ENCODE measurements around the gene EIF3I. TPM values are rescaled to one million over a fixed set of nuclear protein-coding genes. Genes with fewer than 3 reads are reported as not detected.
A peak's percentile ranks its signal among the peaks of the same experiment; 100 is the strongest.

Gene EIF3I
- total RNA-seq, 2 donors from 2014 or later = 273 to 295 TPM

DNA sequence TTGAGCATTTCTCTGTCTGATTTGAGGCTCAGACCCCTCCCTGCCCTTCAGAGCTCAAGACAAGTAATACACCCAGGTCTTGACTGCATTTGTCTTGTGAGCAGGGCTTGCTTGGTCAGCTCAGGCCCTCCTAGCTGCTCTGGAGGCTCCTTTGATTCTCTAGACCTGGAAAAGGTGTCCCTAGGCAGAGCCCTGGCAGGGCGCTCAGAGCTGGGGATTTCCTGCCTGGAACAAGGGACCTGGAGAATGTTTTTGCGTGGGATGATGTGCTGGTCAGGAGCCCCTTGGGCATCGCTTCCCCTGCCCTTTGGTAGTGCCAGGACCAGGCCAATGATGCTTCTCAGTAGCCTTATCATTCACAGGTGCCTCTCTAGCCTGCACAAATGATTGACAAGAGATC is 26.7 kb upstream of the EIF3I start:
- ATAC-seq = no peak
- DNase-seq (ENCODE audit: low spot score in 2 of 2) = no peak
- no peak overlapping the region for H3K27ac Mint-ChIP-seq
- H3K9me3 Mint-ChIP-seq = no peaks in the 10 kb centered on the region
- H3K36me3 Mint-ChIP-seq = peaks cover 51 to 58% of the 10 kb centered on the region in 2 donors

DNA sequence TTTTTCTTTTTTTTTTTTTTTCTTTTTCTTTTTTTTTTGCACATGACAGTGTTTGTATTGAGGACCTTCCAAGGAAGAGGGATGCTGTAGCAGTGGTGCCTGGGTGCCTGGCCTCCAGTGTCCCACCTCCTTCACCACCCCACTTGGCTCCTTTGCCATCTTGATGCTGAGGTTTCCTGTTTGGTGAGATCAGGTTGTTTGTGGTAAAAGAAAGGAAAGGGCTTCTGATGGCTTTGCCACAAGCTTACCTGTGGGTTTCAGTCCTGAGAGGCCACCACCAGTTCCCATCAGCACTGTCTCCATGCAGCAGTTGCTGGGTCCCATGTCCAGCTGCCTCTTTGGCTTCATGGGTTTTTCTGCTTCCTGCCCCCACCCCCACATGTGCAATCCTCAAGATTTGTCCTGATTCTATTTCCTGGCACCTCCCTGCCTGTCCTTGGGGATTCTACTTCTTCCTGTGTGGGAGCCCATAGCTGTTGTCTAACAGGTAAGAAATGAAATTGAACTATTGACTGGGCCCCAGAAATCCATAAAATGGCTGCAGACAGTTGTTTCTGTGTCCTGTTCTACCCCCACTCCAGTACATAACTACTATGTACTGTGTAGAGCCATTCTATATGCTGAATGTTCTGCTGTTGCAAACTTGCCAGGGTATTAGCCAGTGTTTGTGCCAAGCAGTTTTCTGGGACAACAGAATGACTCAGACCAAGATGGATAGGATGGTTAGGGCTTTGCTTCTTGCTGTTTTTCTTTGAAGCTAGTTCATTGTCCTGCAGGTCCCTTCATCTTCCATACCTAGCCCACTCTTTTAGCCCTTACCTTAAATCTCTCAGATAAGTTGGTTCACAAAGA is 26.0 kb upstream of the EIF3I start:
- Mint-ChIP-seq H3K9me3 (no peaks in the 10 kb centered on the region), H3K36me3 (peaks cover 51 to 57% of the 10 kb centered on the region in 2 donors), H3K27ac (peak overlapping the region; percentile 67 to 86)
- ATAC-seq = no peak
- no peak for DNase-seq (ENCODE audit: low spot score in 2 of 2)

DNA sequence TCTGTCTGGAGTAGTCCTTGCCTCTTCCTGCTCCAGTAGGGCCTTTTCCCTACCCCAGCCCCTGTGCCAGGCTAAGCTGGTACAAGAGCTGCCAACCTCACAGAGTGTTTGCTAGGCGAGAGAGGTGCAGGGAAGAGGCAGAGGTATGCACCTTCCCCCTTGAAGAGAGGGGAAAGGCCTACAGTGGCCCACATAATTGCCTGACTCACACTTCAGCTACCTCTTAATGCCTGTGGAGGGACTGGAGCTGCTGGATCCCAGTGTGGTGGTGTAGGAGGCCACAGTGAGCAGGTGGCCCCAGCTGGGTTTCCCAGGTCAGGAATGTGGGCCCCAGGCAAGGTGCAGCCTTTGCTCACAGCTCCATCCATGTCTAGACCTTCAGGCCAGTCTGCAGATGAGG is 25.1 kb upstream of the EIF3I start:
- Mint-ChIP-seq H3K27ac (peak overlapping the region; percentile 67 to 93), H3K36me3 (peaks cover 48 to 52% of the 10 kb centered on the region in 2 donors), H3K9me3 (no peaks in the 10 kb centered on the region)
- DNase-seq (ENCODE audit: low spot score in 2 of 2) (no peak), ATAC-seq (no peak)

DNA sequence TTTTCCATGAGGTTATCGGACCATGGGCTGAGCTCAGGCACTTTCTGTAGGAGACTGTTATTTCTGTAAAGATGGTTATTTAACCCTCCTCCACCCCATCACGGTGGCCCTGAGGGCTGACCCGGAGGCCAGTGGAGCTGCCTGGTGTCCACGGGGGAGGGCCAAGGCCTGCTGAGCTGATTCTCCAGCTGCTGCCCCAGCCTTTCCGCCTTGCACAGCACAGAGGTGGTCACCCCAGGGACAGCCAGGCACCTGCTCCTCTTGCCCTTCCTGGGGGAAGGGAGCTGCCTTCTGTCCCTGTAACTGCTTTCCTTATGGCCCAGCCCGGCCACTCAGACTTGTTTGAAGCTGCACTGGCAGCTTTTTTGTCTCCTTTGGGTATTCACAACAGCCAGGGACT is 24.4 kb upstream of the EIF3I start:
- ATAC-seq (no peak), DNase-seq (ENCODE audit: low spot score in 2 of 2) (no peak)
- H3K27ac Mint-ChIP-seq = peak overlapping the region; percentile 67 to 93
- H3K9me3 Mint-ChIP-seq = no peaks in the 10 kb centered on the region
- peaks cover 40 to 44% of the 10 kb centered on the region in 2 donors for H3K36me3 Mint-ChIP-seq

DNA sequence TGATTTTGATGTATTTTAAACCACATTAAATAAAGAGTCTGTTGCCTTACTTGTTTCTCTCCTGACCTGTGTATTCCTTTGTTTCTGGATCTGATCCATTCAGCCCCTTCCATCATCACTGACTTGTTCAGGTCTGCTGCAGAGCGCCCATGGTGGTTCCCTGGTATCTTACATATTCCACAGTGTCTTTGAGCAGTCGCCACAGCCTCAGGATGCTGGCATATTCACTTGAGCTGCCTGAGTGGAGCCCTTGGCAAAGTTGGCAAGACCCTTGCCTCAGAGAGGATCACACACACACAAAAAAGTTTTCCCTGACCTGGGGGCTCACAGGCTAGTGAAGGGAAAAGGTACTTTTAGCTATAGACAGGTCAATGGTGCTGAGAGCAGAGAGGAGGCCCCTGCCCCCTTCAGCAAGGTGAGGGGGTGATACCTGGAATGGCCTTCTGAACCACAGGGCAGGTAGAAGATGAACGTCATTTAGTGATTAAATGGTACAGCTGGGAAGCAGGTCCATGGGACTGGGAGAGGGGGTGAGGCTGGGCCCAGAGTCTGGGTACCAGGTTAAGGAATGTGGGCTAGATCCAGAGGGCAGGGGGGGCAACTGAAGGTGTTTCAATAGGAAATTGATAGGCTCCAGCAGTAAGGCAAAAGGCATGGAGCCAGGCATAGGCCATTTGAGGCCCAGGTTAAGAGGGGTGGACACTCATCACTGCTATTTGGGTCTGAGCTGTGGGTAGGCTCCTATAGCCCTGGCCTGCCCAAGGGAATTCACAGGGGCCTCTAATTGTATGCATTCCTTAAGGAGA is 23.8 kb upstream of the EIF3I start:
- Mint-ChIP-seq H3K9me3 (no peaks in the 10 kb centered on the region), H3K27ac (peak overlapping the region; percentile 22 to 66), H3K36me3 (peaks cover 35 to 39% of the 10 kb centered on the region in 2 donors)
- ATAC-seq = no peak
- no peak for DNase-seq (ENCODE audit: low spot score in 2 of 2)

DNA sequence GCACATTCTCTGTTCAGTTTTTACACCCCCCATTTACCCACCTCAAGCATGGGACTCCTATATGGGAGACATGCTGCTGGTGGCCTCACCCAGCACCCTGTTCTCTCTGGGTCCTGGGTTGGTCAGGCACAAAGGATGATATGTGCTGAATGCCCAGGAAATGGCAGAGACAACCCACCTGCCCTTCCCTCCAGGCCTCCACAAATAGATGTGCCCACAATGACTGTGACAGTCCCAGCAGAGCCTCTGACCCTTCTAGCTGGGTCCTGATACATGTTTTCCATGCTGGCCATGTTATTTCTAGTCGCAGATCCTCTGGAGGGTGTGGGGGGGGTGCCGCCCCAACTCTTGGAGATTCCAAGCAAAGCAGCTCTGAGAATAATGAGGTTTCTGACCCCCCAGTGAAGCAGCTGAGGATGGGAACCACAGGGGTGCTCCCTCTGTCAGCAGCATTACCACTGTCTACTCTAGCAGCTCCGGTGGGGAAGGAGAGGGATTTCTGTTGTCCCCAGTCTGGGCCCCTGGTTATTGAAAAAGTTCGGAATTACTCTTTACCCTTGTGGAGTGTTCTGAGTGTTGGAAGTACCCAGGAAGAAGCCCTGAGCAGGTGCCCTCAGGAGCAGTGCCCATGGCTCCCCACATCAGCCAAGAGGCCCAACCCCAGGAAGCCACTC is 23.0 kb upstream of the EIF3I start:
- no peak for ATAC-seq
- Mint-ChIP-seq H3K9me3 (no peaks in the 10 kb centered on the region), H3K27ac (peak overlapping the region in 1 of 2 donors; percentile 73), H3K36me3 (peaks cover 29 to 32% of the 10 kb centered on the region in 2 donors)
- DNase-seq (ENCODE audit: low spot score in 2 of 2) = no peak

DNA sequence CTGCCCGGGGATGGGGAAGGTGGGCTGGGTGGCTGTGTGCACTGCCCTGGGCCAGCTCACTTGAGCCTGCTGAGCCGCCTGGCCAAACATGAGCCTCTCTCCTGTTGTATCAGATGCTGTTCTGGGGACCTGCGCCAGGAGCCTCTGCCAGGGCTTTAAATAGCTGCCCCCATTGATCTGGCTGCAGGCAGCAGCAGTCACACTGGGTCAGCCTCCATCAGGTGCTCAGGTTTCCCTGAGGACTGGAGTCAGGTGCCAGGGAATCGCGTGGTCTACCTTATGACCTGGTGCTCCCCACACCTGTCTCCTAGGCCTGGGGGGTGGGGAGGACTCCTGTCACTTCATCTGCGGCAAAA is 22.5 kb upstream of the EIF3I start:
- DNase-seq (ENCODE audit: low spot score in 2 of 2) (no peak), ATAC-seq (no peak)
- peaks cover 26 to 27% of the 10 kb centered on the region in 2 donors for H3K36me3 Mint-ChIP-seq
- no peaks in the 10 kb centered on the region for H3K9me3 Mint-ChIP-seq
- peak overlapping the region in 1 of 2 donors; percentile 73 for H3K27ac Mint-ChIP-seq

DNA sequence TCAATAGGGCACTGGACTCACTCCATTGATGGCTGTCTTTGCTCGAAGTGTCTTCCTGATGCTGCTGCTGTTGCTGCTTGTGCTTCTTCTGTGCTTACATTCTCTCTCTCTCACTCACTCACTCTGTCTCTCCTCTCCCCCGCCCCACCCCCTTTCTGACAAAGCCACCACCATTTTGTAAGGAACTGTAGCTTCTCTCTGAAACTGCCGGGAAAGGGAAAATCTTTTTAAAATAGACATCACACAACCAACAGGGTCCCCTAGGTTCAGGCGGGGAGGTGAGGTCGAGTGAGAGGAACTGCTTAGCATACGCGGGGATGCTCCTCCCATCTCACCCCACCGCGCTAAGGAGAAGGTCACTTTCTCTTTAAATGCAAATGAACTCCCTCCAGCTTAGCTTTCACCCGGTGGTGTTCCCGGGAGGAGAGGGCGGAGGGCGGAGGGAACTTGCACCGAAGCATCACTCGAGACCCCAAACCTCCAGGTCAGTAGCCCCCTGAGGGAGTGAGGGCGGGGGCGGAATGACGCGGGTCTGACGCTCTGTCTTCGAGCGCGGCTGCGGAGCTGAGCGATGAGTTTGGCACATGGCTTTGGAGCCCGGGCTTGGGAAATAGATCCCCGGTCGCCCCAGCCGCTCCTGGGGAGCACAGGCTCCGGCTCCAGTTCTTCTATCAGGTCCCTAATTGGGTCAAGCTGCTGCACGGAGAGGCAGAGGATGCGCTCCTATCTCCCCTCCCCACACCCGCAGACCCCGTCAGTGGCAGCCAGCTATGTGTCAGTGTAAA is 21.8 kb upstream of the EIF3I start, which contains the start of gene CCDC28B:
CCDC28B (plus strand) TSS at position 370 of the 785 bp plus-strand sequence. CDS start 1,341 bp downstream, outside the sequence.
- Mint-ChIP-seq H3K27ac (peak within 1 kb of the TSS; percentile 73 to 95), H3K9me3 (no peaks in the 10 kb centered on the region), H3K36me3 (peaks cover 21 to 26% of the 10 kb centered on the region in 2 donors)
- DNase-seq (ENCODE audit: low spot score in 2 of 2) (peak; percentile 54 to 73), ATAC-seq (peak; percentile 49 to 53)

DNA sequence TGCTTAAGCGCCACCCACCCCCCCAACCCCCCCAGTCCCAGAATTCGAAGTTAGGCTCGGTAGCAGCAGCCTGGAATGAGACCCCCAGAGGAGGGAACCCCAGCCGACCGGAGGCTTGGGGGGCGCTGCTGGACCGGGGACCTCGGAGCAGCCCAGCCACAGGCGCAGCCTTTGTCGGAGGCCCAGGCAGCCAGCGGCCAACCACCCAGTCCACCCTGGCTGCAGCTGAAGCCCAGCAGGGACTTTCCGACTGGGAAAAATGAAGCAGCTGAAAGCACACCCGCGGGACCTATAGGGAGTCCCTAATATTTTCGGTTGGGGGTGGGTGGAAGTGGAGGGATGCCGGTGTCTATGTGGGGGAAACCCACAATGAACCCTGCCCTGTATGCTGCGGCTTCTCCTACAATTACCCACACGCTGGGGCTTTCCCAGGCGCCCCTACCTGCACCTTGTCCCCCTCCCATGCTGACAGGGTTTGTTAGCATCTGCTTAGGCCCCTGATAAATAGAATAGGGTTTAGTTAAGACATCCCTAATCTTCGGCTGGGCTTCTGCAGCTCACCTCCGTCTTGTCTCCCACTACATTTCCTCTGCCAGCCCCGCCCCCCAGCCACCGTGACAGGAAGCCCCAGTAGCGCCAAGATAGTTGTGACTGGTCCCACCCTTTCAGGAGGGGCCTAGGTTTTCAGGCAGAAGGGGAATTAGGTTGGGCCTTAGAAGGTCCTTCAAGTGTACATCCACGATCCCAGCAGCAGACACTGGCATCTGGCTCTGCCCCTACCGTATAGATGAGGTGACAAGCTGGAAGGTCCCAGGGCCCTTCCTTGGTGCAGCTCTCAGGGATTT is 21.0 kb upstream of the EIF3I start:
- Mint-ChIP-seq H3K27ac (peak overlapping the region; percentile 50 to 95), H3K9me3 (no peaks in the 10 kb centered on the region), H3K36me3 (peaks cover 19 to 26% of the 10 kb centered on the region in 2 donors)
- ATAC-seq (peak; percentile 51 to 71), DNase-seq (ENCODE audit: low spot score in 2 of 2) (peak; percentile 74 to 84)

DNA sequence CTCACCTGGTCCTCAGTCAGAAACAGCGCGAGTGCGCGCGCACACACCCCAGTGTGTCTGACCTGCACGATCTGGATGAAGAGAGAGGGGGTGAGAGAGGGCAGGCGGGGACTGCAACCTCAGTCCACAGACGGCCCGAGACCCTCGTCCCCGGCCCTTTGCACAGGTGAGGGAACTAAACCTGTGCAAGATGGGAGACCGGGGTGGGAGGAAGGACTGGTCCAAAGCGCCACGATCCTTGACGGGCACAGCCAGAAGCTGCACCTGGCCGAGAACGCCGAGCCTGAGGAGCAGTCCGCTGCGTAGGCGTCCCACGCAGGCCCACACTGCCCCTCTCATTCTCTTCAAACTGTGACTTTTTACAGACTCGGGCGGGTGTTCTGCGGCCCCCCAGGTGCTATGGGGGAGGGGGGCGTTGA is 17.3 kb upstream of the EIF3I start:
- no peak for DNase-seq (ENCODE audit: low spot score in 2 of 2)
- ATAC-seq = no peak
- Mint-ChIP-seq H3K9me3 (no peaks in the 10 kb centered on the region), H3K27ac (peak overlapping the region in 1 of 2 donors; percentile 92), H3K36me3 (peaks cover 12 to 19% of the 10 kb centered on the region in 2 donors)

DNA sequence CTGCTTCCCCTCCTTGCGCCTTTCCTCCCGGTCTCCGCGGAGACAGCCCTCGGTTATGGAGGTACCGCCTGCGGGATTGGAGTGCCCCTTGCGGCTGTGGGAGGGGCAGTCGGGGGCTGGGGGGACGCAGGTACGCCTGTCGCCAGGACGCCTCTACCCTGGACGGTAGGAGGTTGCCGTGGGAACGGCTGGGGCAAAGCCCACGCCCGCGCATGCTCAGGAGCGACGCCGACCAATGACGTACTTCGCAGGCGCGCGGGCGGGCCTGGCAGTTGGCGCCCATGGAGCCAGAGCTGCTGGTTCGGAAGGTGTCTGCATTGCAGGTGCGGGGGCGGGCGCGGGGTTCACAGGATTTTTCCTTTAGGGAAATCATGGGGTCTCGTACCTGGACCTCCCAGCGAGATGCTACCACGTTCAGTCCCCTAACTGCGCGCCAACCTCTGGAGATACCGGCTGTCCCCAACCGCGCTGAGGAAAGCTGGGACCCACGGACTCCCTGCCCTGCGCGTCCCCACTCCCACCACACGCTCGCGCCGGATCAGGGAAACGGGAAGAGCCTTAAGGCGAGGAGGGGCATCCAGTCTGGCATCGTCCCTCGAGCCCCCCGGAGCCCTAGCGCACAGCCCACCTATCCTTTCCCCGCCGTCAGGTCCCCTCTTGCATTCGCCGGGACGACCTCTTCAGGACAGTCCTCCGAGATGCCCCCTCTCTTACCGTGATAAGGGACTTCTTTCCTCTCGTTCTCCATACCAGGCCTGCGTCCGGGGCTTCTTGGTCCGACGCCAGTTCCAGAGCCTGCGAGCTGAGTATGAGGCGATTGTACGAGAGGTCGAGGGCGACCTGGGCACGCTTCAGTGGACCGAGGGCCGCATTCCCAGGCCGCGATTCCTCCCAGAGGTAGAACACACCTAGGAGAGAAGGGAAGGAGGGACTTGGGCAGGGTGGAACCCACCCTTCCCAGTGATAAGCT is 16.5 kb upstream of the EIF3I start, which contains the start of gene IQCC:
IQCC (plus strand) TSS at position 271 of the 970 bp plus-strand sequence; CDS start at position 282, 11 bp downstream.
- peak within 1 kb of the TSS; percentile 92 to 94 for H3K27ac Mint-ChIP-seq
- H3K9me3 Mint-ChIP-seq = no peaks in the 10 kb centered on the region
- peaks cover 12 to 19% of the 10 kb centered on the region in 2 donors for H3K36me3 Mint-ChIP-seq
- DNase-seq (ENCODE audit: low spot score in 2 of 2) (peak; percentile 85 to 90), ATAC-seq (peak; percentile 79 to 82)

DNA sequence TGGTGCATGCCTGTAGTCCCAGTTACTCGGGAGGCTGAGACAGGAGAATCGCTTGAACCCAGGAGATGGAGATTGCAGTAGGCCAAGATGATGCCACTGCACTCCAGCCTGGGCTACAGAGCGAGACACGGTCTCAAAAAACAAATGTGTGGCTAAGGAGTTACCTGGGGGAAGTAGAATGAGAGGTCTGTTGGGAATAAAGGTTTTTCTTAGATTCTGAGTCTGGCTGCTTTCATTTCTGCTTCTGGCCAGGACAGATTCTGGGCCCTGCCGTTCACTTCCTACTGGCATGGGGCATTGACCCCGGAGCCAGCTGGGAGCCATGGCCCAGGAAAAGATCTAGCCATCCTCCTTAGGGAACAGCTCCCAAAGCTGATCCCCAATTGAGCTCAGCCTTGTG is 13.7 kb upstream of the EIF3I start:
- H3K27ac Mint-ChIP-seq = no peak overlapping the region
- no peaks in the 10 kb centered on the region for H3K9me3 Mint-ChIP-seq
- ATAC-seq = no peak
- DNase-seq (ENCODE audit: low spot score in 2 of 2) = no peak
- H3K36me3 Mint-ChIP-seq = peaks cover 6 to 15% of the 10 kb centered on the region in 2 donors

DNA sequence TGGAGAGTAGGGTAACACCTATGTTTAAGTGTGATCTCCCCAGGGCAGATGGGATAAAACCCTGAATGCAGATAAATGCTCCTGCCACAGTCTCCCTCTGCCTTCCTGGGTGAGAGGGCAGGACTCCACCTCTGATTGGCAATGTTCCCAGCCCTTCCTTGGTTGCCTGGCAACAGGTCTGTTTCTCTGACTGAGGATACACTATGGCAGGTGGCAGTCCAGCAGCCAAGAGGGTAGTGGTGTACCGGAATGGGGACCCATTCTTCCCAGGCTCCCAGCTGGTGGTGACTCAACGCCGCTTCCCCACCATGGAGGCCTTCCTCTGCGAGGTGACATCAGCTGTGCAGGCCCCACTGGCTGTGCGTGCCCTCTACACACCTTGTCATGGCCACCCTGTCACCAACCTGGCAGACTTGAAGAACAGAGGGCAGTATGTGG is 13.3 kb upstream of the EIF3I start, which contains the start of gene DCDC2B:
DCDC2B (plus strand) TSS at position 199 of the 438 bp plus-strand sequence; CDS start at position 204, 5 bp downstream.
- Mint-ChIP-seq H3K9me3 (no peaks in the 10 kb centered on the region), H3K36me3 (peaks cover 6 to 15% of the 10 kb centered on the region in 2 donors), H3K27ac (peak within 1 kb of the TSS; percentile 19 to 76)
- ATAC-seq = no peak
- DNase-seq (ENCODE audit: low spot score in 2 of 2) = no peak
